H1 (cell line): ENCODE measurements around the gene SLC66A2. TPM values are rescaled to one million over a fixed set of nuclear protein-coding genes. Genes with fewer than 3 reads are reported as not detected.

Experiments used
- CTCF ChIA-PET: fragments of 300-600 bp; sonication (Branson Sonifier 250); formaldehyde crosslinking; loops from one replicate; lab custom pipeline; 2021; ENCODE audit not compliant: partially characterized antibody; lab: Charles Lee
- POLR2A ChIA-PET: fragments of 300-600 bp; sonication (Branson Sonifier 250); formaldehyde crosslinking; loops from one replicate; lab custom pipeline; 2021; ENCODE audit warnings: inconsistent platforms; ENCODE audit not compliant: partially characterized antibody; lab: Charles Lee
- DNase-seq, 2 experiments: peaks; one replicate each; pipeline versions ENCODE4 v3.0.0 to v3.0.0-alpha.2; 2010 to 2022; ENCODE audit warnings: low spot score in 2 of 2, low read depth in 1 of 2, mixed read lengths in 1 of 2
- FAIRE-seq: peaks from 2 replicates; lab custom pipeline; 2011; peaks lifted over from hg19 to GRCh38; lab: Jason Lieb, UNC
- H2AFZ ChIP-seq: 2 replicates; pipeline ENCODE4 v1.8.1; 2012; ENCODE audit warnings: low read length, inconsistent platforms
- H2AK5ac ChIP-seq: 2 replicates; pipeline ENCODE4 v1.6.1; 2013; ENCODE audit warnings: low read depth, low read length
- H2BK120ac ChIP-seq: replicated peaks from 2 replicates; pipeline ENCODE3; 2013; ENCODE audit warnings: low read depth, low read length, inconsistent platforms
- H2BK12ac ChIP-seq: 2 replicates; pipeline ENCODE4 v1.6.1; 2013; ENCODE audit warnings: low read depth, low read length
- H2BK15ac ChIP-seq: 2 replicates; pipeline ENCODE4 v1.6.1; 2013; ENCODE audit warnings: low read length
- H2BK20ac ChIP-seq: 2 replicates; pipeline ENCODE4 v1.6.1; 2013; ENCODE audit warnings: low read length
- H2BK5ac ChIP-seq: 2 replicates; pipeline ENCODE4 v1.6.1; 2013; ENCODE audit warnings: low read depth, low read length
- H3K14ac ChIP-seq: 2 replicates; pipeline ENCODE4 v1.6.1; 2013; ENCODE audit warnings: inconsistent platforms; ENCODE audit not compliant: insufficient read length
- H3K18ac ChIP-seq: 2 replicates; pipeline ENCODE4 v1.6.1; 2013; ENCODE audit warnings: low read length; ENCODE audit errors: extremely low read depth
- H3K23ac ChIP-seq: 2 replicates; pipeline ENCODE4 v1.6.1; 2013; ENCODE audit warnings: inconsistent platforms; ENCODE audit not compliant: insufficient read length
- H3K23me2 ChIP-seq: 2 replicates; pipeline ENCODE4 v1.6.1; 2013; ENCODE audit warnings: low read depth, low read length
- H3K27ac ChIP-seq: 2 replicates; pipeline ENCODE4 v1.6.1; 2011; ENCODE audit warnings: low read depth, low read length, inconsistent platforms
- H3K27me3 ChIP-seq, 4 experiments: replicated peaks in 1 of 4; 1 replicate in 1 of 4; 2 replicates in 3 of 4; pipeline versions ENCODE4 v1.6.1 to v1.8.1; 2011 to 2013; ENCODE audit warnings: low read length in 3 of 4, mild to moderate bottlenecking in 3 of 4, inconsistent platforms in 2 of 4, mixed read lengths in 2 of 4, moderate library complexity in 1 of 4; ENCODE audit not compliant: control insufficient read depth in 3 of 4, insufficient read depth in 3 of 4; ENCODE audit errors: extremely low read depth in 1 of 4
- H3K36me3 ChIP-seq, 4 experiments: 2 replicates each; pipeline versions ENCODE4 v1.6.1 to v1.8.1; 2011 to 2013; ENCODE audit warnings: mild to moderate bottlenecking in 4 of 4, low read length in 3 of 4, moderate library complexity in 2 of 4, control low read depth in 1 of 4, inconsistent platforms in 1 of 4; ENCODE audit not compliant: insufficient read depth in 4 of 4, control insufficient read depth in 2 of 4
- H3K4ac ChIP-seq: replicated peaks from 2 replicates; pipeline ENCODE3; 2013; ENCODE audit warnings: low read length, low read depth, mixed read lengths, inconsistent platforms; ENCODE audit not compliant: insufficient read length
- H3K4me1 ChIP-seq, 4 experiments: replicated peaks in 1 of 4; 1 replicate in 1 of 4; 2 replicates in 3 of 4; pipeline versions ENCODE4 v1.6.1 to v1.8.1; 2011 to 2013; ENCODE audit warnings: low read length in 3 of 4, inconsistent platforms in 2 of 4, mixed read lengths in 1 of 4; ENCODE audit not compliant: insufficient read depth in 4 of 4, control insufficient read depth in 3 of 4
- H3K4me2 ChIP-seq, 2 experiments: 2 replicates each; pipeline versions ENCODE4 v1.6.1 to v1.8.1; 2011 to 2013; ENCODE audit warnings: low read depth in 2 of 2, low read length in 2 of 2, control low read depth in 1 of 2, inconsistent platforms in 1 of 2, mild to moderate bottlenecking in 1 of 2; ENCODE audit not compliant: insufficient read depth in 1 of 2
- H3K4me3 ChIP-seq, 4 experiments: fragments of 200-600, 300-600 bp in 1 of 4; sonication (generic), shearing (Covaris generic), sonication (Bioruptor Twin) in 1 of 4; 2 replicates each; pipeline versions ENCODE4 v1.5.1 to v1.8.1; 2011 to 2016; ENCODE audit warnings: low read length in 4 of 4, low read depth in 3 of 4, control low read depth in 2 of 4, inconsistent platforms in 2 of 4, mild to moderate bottlenecking in 2 of 4, mixed read lengths in 1 of 4, moderate library complexity in 1 of 4; ENCODE audit not compliant: insufficient read depth in 2 of 4; ENCODE audit errors: extremely low read depth in 1 of 4
- H3K56ac ChIP-seq: replicated peaks from 2 replicates; pipeline ENCODE3; 2013; ENCODE audit warnings: low read depth, mild to moderate bottlenecking, mixed read lengths, low read length, inconsistent platforms; ENCODE audit not compliant: insufficient read length
- H3K79me1 ChIP-seq: 2 replicates; pipeline ENCODE4 v1.6.1; 2013; ENCODE audit warnings: low read depth, low read length, control low read depth
- H3K79me2 ChIP-seq, 2 experiments: 2 replicates each; pipeline versions ENCODE4 v1.6.1 to v1.8.1; 2012 to 2013; ENCODE audit warnings: low read length in 2 of 2, mild to moderate bottlenecking in 2 of 2, inconsistent platforms in 1 of 2; ENCODE audit not compliant: insufficient read depth in 2 of 2, control insufficient read depth in 1 of 2
- H3K9ac ChIP-seq, 4 experiments: replicated peaks in 1 of 4; 1 replicate in 1 of 4; 2 replicates in 3 of 4; pipeline versions ENCODE4 v1.6.1 to v1.8.1; 2011 to 2013; ENCODE audit warnings: low read depth in 3 of 4, low read length in 3 of 4, control low read depth in 2 of 4, mild to moderate bottlenecking in 2 of 4, moderate library complexity in 2 of 4, inconsistent platforms in 1 of 4; ENCODE audit errors: extremely low read depth in 1 of 4
- H3K9me3 ChIP-seq, 2 experiments: 2 replicates each; pipeline versions ENCODE4 v1.6.1 to v1.8.1; 2012 to 2013; ENCODE audit warnings: mild to moderate bottlenecking in 2 of 2, moderate library complexity in 2 of 2, control low read depth in 1 of 2, inconsistent platforms in 1 of 2, low read depth in 1 of 2, low read length in 1 of 2, mixed read lengths in 1 of 2; ENCODE audit not compliant: insufficient read depth in 2 of 2
- H4K20me1 ChIP-seq, 2 experiments: replicated peaks in 1 of 2; 2 replicates each; pipeline versions ENCODE3 to v1.8.1; 2011 to 2013; ENCODE audit warnings: inconsistent platforms in 2 of 2, low read length in 2 of 2, mild to moderate bottlenecking in 1 of 2; ENCODE audit not compliant: insufficient read depth in 2 of 2, control insufficient read depth in 1 of 2
- H4K5ac ChIP-seq: 2 replicates; pipeline ENCODE4 v1.6.1; 2013; ENCODE audit warnings: low read length, low read depth, mixed read lengths, inconsistent platforms; ENCODE audit not compliant: insufficient read length
- H4K8ac ChIP-seq: 2 replicates; pipeline ENCODE4 v1.8.0; 2013; ENCODE audit warnings: mild to moderate bottlenecking, moderate library complexity, low read length, inconsistent platforms; ENCODE audit not compliant: insufficient read depth; ENCODE audit errors: extremely low read depth
- H4K91ac ChIP-seq: replicated peaks from 2 replicates; pipeline ENCODE3; 2013; ENCODE audit warnings: low read length, mixed read lengths, inconsistent platforms; ENCODE audit not compliant: insufficient read length
- CTBP2 ChIP-seq: IDR thresholded peaks from 2 replicates; pipeline ENCODE4 v1.7.0; 2011; ENCODE audit warnings: borderline replicate concordance, mild to moderate bottlenecking, moderate library complexity, mixed read lengths, low read length; ENCODE audit not compliant: insufficient read depth, insufficient read length
- GABPA ChIP-seq: IDR thresholded peaks from 2 replicates; pipeline ENCODE4 v1.6.1; 2011; ENCODE audit warnings: mild to moderate bottlenecking, low read length, moderate library complexity, borderline replicate concordance; ENCODE audit not compliant: insufficient read depth
- JUND ChIP-seq: IDR thresholded peaks from 2 replicates; pipeline ENCODE4 v1.6.1; 2011; ENCODE audit warnings: mild to moderate bottlenecking, improper control_type of control experiment, low read length
- KDM4A ChIP-seq: IDR thresholded peaks from one replicate; pipeline ENCODE4 v1.7.1; 2012; ENCODE audit warnings: low read depth, mild to moderate bottlenecking, moderate library complexity, low read length, inconsistent platforms; ENCODE audit not compliant: severe bottlenecking
- MAFK ChIP-seq: IDR thresholded peaks from 2 replicates; pipeline ENCODE4 v1.6.1; 2012; ENCODE audit warnings: low read depth, mild to moderate bottlenecking, improper control_type of control experiment, low read length
- RFX5 ChIP-seq: IDR thresholded peaks from 2 replicates; pipeline ENCODE4 v1.6.1; 2011; ENCODE audit warnings: low read depth, low read length, improper control_type of control experiment, borderline replicate concordance
- RNF2 ChIP-seq: fragments of 200-900, 300-1000 bp; sonication (generic); IDR thresholded peaks from 2 replicates; pipeline ENCODE4 v1.7.1; 2016; ENCODE audit warnings: borderline replicate concordance, low read depth, mild to moderate bottlenecking, antibody characterized with exemption, low read length; ENCODE audit not compliant: poor library complexity, severe bottlenecking; ENCODE audit errors: missing control alignments
- TAF7 ChIP-seq: optimal IDR thresholded peaks from 2 replicates; pipeline ENCODE3; 2011; ENCODE audit warnings: low read depth, mild to moderate bottlenecking, inconsistent platforms, low read length, moderate library complexity, borderline replicate concordance
- WGBS, 2 experiments: shearing (Covaris generic) in 1 of 2; methylation state at CpG; one replicate each; pipeline versions ENCODE4 v1.1.6 to v1.1.7; 2013 to 2015; ENCODE audit warnings: low lambda C conversion rate in 2 of 2, mixed read lengths in 2 of 2, inconsistent platforms in 1 of 2, low coverage in 1 of 2, missing lambda C conversion rate in 1 of 2; ENCODE audit not compliant: insufficient replicate concordance in 2 of 2, insufficient coverage in 1 of 2, insufficient read length in 1 of 2; ENCODE audit errors: extremely low coverage in 1 of 2, missing lambda C conversion rate in 1 of 2; 5-methylcytosine and 5-hydroxymethylcytosine counted together
- polyA plus RNA-seq, 7 experiments: library from polyadenylated mRNA; depleted of rRNA in 3 of 7; stranded (reverse) in 5 of 7; unstranded in 2 of 7; fragments of >200 nt in 5 of 7; fragments of 200-250 nt in 2 of 7; gene quantifications; 1 replicate in 5 of 7; 2 replicates in 1 of 7; 4 replicates in 1 of 7; pipeline versions ENCODE4 v1.2.1 to v1.2.3, GENCODE V29; 2011 to 2013; ENCODE audit warnings: missing spikeins in 2 of 7, mixed read lengths in 2 of 7
- total RNA-seq: library from RNA; stranded (reverse); fragmentation: NEBNext Ultra II Directional; extraction: Animal tissue kit (Norgen Biotek cat#: 25700); gene quantifications from 2 replicates; pipeline ENCODE4 v1.2.1, GENCODE V29; 2021
- TF ChIP-seq, protein P1 (sequence below): IDR thresholded peaks from 2 replicates; pipeline ENCODE4 v1.6.1; 2012; ENCODE audit warnings: low read length, inconsistent platforms
- TF ChIP-seq, protein P2 (sequence below): IDR thresholded peaks from 2 replicates; pipeline ENCODE4 v1.6.1; 2012; ENCODE audit warnings: inconsistent platforms

The SLC66A2 gene
- total and polyA plus RNA-seq, 2 of the 8 experiments (the other 6 are each of a cell fraction or from before 2014, with no cell fraction given): 15.0 to 18.9 TPM

DNA sequence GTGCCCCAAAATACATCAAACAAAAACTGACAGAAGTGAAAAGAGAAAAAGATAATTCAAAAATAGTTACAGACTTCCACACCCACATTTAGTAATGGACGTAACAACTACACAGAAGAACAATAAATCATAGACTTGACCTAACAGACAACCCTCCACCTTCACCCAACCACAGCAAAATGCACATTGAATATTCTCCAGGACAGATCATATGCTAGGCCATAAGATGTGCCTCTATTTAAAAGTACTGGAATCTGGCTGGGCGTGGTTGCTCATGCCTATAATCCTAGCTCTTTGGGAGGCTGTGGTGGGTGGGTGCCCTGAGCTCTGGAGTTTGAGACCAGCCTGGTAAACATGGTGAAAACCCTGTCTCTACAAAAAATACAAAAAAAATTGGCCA is 20.0 kb downstream of the SLC66A2 start:
- Histone ChIP-seq H3K9me3 (peaks cover 3 to 14% of the 10 kb centered on the region in 2 experiments; a peak in 2 of 4 replicates), H3K23ac (no peak overlapping the region), H3K4me1 (no peaks in the 10 kb centered on the region; a peak in 1 of 7 replicates), H4K91ac (no peak overlapping the region), H4K8ac (no peak overlapping the region), H3K4ac (no peak overlapping the region), H3K79me1 (peaks cover 3% of the 10 kb centered on the region; the same call in 1 of the 2 replicates), H3K14ac (no peak overlapping the region), H2AK5ac (no peak overlapping the region), H3K56ac (no peak overlapping the region), H2BK120ac (no peak overlapping the region), H3K27ac (no peak overlapping the region), H3K18ac (no peak overlapping the region), H3K4me2 (no peak overlapping the region), H3K23me2 (no peaks in the 10 kb centered on the region), H2AFZ (no peak overlapping the region), H2BK15ac (no peak overlapping the region), H3K36me3 (no peaks in the 10 kb centered on the region; a peak in 1 of 8 replicates), H3K27me3 (no peaks in the 10 kb centered on the region), H2BK12ac (no peak overlapping the region), H4K20me1 (peaks cover 0 to 2% of the 10 kb centered on the region in 2 experiments), H2BK20ac (no peak overlapping the region), H3K9ac (no peak overlapping the region), H3K79me2 (peaks cover 3 to 8% of the 10 kb centered on the region in 2 experiments; a peak in 2 of 4 replicates), H4K5ac (no peak overlapping the region), H2BK5ac (no peak overlapping the region), H3K4me3 (no peak overlapping the region)
- 85% methylated on average over 2 of the region's 2 CpGs; no CpG with 5 or more reads in 1 of the 2 experiments for WGBS, 2 experiments
- FAIRE-seq (no peak), DNase-seq (no peak)
- ChIA-PET CTCF (interaction anchor here (1.4 kb wide), 1 partner anchor 20 kb away, joined by 4 read pairs; the partner anchor contains the start of gene SLC66A2), POLR2A (no interaction called here)
- TF ChIP-seq GABPA (no peak), CTBP2 (no peak), RFX5 (no peak), KDM4A (no peak), MAFK (no peak), RNF2 (no peak), TAF7 (no peak), JUND (no peak)
- TF ChIP-seq, protein P1, sequence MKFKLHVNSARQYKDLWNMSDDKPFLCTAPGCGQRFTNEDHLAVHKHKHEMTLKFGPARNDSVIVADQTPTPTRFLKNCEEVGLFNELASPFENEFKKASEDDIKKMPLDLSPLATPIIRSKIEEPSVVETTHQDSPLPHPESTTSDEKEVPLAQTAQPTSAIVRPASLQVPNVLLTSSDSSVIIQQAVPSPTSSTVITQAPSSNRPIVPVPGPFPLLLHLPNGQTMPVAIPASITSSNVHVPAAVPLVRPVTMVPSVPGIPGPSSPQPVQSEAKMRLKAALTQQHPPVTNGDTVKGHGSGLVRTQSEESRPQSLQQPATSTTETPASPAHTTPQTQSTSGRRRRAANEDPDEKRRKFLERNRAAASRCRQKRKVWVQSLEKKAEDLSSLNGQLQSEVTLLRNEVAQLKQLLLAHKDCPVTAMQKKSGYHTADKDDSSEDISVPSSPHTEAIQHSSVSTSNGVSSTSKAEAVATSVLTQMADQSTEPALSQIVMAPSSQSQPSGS: no peak
- TF ChIP-seq, protein P2, sequence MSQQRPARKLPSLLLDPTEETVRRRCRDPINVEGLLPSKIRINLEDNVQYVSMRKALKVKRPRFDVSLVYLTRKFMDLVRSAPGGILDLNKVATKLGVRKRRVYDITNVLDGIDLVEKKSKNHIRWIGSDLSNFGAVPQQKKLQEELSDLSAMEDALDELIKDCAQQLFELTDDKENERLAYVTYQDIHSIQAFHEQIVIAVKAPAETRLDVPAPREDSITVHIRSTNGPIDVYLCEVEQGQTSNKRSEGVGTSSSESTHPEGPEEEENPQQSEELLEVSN: no peak
